ENCODE measurements around the gene ARHGAP11A. TPM values are rescaled to one million over a fixed set of nuclear protein-coding genes. Genes with fewer than 3 reads are reported as not detected.

The ARHGAP11A gene
- total RNA-seq, 1 experiment from 2014 or later = 102 TPM

GRCh38 chr15:32676169-32676568 is 60.9 kb downstream of the ARHGAP11A start:
- DNase-seq (ENCODE audit: low read depth, low spot score) (no peak), ATAC-seq (no peak)
- intact Hi-C loops (cut with micrococcal nuclease) = no loop called here
- CTCF ChIA-PET = no interaction called here
- no TSS peak for BruUV-seq (replicated peaks)
- no peaks in the 10 kb centered on the region for H3K9me2 ChIP-seq (ENCODE audit: insufficient read depth)
- H3K36me3 ChIP-seq (ENCODE audit: control insufficient read depth in 1 of 2, insufficient read depth in 2 of 2, low read length in 2 of 2) = no peaks in the 10 kb centered on the region
- RAD21 ChIA-PET (ENCODE audit: low non-redundant PET in 1 of 2, low total read pairs in 2 of 2, uncharacterized antibody in 2 of 2, unreplicated experiment in 2 of 2) = no interaction called here
- H3K27me3 ChIP-seq (ENCODE audit: insufficient read depth, low read length) = no peaks in the 10 kb centered on the region
- POLR2A ChIA-PET = no interaction called here
- no peaks in the 10 kb centered on the region for H3K79me2 ChIP-seq (ENCODE audit: insufficient read depth, low read length)
- no peaks in the 10 kb centered on the region for H3K9me3 ChIP-seq (ENCODE audit: control insufficient read depth in 1 of 2, insufficient read depth in 1 of 2, low read depth in 1 of 2, low read length in 2 of 2)
- H3K4me2 ChIP-seq (ENCODE audit: low read length) = no peak overlapping the region
- no peak for TF ChIP-seq JUND (IDR thresholded peaks at IDR 0.05)
- TF ChIP-seq EGR1 (IDR thresholded peaks at IDR 0.05; ENCODE audit: low read depth) = no peak
- TF ChIP-seq CBX3 (IDR thresholded peaks at IDR 0.05; ENCODE audit: low read depth) = no peak
- no peak for TF ChIP-seq TCF7L2 (IDR thresholded peaks at IDR 0.05; ENCODE audit: borderline replicate concordance, extremely low read depth, insufficient read depth, insufficient read length)
- TF ChIP-seq ELF1 (IDR thresholded peaks at IDR 0.05; ENCODE audit: borderline replicate concordance, low read depth) = no peak
- TF ChIP-seq YY1 (IDR thresholded peaks at IDR 0.05; ENCODE audit: extremely low read depth, insufficient replicate concordance, low read depth, low read length) = no peak
- no peak for TF ChIP-seq POLR2AphosphoS5 (IDR thresholded peaks at IDR 0.05; ENCODE audit: low read depth, low read length)
- no peak for TF ChIP-seq ZNF274 (IDR thresholded peaks at IDR 0.05; ENCODE audit: low read depth, low read length)
- TF ChIP-seq SRF (IDR thresholded peaks at IDR 0.05; ENCODE audit: low read depth) = no peak
- TF ChIP-seq CTCF (IDR thresholded peaks at IDR 0.05 in 2 of 3, conservative IDR thresholded peaks at IDR 0.05 in 1 of 3; ENCODE audit: borderline replicate concordance in 1 of 3, insufficient read depth in 1 of 3, low read depth in 2 of 3, low read length in 2 of 3) = no peak
- TF ChIP-seq ZFX (IDR thresholded peaks at IDR 0.05) = no peak
- TF ChIP-seq MAX (IDR thresholded peaks at IDR 0.05) = no peak
- no peak for TF ChIP-seq SIN3A (IDR thresholded peaks at IDR 0.05; ENCODE audit: low read depth)
- no peak for TF ChIP-seq CEBPB (IDR thresholded peaks at IDR 0.05; ENCODE audit: low read depth)
- no peak for TF ChIP-seq RAD21 (IDR thresholded peaks at IDR 0.05; ENCODE audit: low read depth)
- TF ChIP-seq POLR2A (IDR thresholded peaks at IDR 0.05; ENCODE audit: borderline replicate concordance, extremely low read depth, insufficient read depth, insufficient read length) = no peak
- no peak for TF ChIP-seq EZH2phosphoT487 (IDR thresholded peaks at IDR 0.05; ENCODE audit: borderline replicate concordance)
- no peak overlapping the region for H3K9ac ChIP-seq (ENCODE audit: low read length)
- no peak overlapping the region for H3K27ac ChIP-seq (ENCODE audit: low read depth, low read length)
- H3K4me3 ChIP-seq (replicated peaks in 1 of 2; ENCODE audit: low read depth in 1 of 2, low read length in 2 of 2) = no peak overlapping the region
- no peaks in the 10 kb centered on the region for H4K20me1 ChIP-seq (ENCODE audit: insufficient read depth)
- no peak overlapping the region for H2AFZ ChIP-seq (ENCODE audit: low read depth, low read length, poor library complexity, severe bottlenecking)
- no peaks in the 10 kb centered on the region for H3K4me1 ChIP-seq (ENCODE audit: control insufficient read depth in 1 of 2, insufficient read depth in 2 of 2, low read length in 2 of 2)

All from HCT116 (cell line).